Measurements from ENCODE around the gene SH3BP2.

DNA sequence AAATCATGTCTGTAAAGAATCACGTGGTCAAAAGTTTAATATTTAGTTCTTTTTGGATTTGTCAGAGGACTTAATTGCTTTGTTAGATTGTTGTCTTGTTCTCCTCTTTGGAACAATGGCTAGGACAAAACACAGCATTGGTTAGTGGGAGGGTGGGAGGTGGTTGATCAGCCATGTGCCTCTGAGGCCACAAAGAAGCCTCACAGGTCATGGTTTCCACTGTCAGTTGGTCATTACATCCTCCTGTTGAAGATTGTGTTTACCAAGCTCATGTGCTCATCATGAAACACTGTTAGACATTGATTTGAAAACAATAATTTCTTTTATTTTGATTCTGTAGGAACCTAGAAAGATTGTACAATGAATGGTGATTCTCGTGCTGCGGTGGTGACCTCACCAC, 82.7 kb downstream of the SH3BP2 start:
- TF ChIP-seq, protein P1, sequence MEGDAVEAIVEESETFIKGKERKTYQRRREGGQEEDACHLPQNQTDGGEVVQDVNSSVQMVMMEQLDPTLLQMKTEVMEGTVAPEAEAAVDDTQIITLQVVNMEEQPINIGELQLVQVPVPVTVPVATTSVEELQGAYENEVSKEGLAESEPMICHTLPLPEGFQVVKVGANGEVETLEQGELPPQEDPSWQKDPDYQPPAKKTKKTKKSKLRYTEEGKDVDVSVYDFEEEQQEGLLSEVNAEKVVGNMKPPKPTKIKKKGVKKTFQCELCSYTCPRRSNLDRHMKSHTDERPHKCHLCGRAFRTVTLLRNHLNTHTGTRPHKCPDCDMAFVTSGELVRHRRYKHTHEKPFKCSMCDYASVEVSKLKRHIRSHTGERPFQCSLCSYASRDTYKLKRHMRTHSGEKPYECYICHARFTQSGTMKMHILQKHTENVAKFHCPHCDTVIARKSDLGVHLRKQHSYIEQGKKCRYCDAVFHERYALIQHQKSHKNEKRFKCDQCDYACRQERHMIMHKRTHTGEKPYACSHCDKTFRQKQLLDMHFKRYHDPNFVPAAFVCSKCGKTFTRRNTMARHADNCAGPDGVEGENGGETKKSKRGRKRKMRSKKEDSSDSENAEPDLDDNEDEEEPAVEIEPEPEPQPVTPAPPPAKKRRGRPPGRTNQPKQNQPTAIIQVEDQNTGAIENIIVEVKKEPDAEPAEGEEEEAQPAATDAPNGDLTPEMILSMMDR (IDR thresholded peaks at IDR 0.05) = no peak
- TF ChIP-seq POLR2A (IDR thresholded peaks at IDR 0.05) = no peak
